Activated CD4-positive, alpha-beta T cell treated with anti-CD3 and anti-CD28 coated beads, Interleukin-2, amount 50 U/mL, for 16 hours (primary cell): ENCODE results near the gene CCDC33.
"Not testable (repeated sequence)": the region's sequence is repeated elsewhere in the genome, so short reads cannot be mapped to it uniquely, and the experiment has no call there.

Source experiments
- DNase-seq: peaks from one replicate; pipeline ENCODE4 v3.0.0-alpha.2; 2020

The CCDC33 gene

GRCh38 chr15:74338676-74339075 is 102.5 kb downstream of the CCDC33 start:
- DNase-seq: no peak

GRCh38 chr15:74339371-74339770 is 103.2 kb downstream of the CCDC33 start:
- DNase-seq: no peak

DNA sequence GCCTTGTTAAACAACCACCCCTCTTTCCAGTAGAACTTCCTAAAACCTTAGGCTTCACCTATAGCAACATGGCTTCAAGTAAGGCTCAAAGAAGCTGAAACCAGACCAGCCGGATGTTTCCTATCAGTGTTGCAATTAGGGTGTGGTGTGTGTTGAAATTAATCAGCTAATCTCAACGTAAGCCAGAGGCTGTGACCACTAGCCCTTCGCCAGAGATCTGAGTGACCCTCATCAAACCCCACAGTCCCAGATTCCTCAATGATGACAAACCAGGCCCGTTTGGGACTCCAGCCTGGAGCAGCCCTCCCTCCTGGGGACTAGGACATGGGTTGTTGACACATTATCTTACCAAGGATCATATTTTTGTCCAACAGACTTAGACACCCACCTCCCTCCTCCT is 104.0 kb downstream of the CCDC33 start:
- no peak for DNase-seq

DNA sequence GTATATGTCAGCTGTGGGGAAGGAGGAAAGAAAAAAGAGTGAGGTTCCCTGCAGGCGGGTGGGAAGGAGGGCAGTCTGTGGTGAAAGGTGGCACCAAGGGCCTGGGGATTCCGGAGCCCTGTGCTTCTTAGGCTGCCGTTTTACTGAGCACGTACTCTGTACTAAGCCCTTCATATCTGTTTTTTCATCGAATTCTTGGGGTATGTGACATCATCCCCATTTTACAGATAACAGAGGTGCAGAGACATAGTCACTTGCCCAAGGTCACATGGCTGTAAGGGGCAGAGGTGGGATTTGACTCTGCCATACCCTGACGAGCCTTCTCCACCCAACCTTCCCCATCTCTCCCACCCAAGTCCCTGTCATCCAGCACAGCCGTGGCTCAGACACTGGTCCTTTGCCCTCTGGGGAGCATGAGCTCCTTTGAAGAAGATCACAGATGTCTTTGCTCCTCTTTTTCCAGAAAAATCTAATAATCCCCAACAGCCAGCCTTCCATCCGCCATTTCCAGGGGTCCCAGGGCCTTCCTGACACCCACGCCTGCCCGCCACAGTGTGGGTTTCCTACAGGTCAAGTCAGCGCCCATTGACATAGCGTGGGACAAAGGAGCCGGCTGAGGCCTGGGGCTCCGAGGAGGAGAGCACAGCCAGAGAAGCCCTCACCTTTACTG is 107.1 kb downstream of the CCDC33 start:
- DNase-seq: no peak

- DNase-seq: no peak
Measured at GRCh38 chr15:74343797-74344127, 107.6 kb downstream of the CCDC33 start.

- DNase-seq: no peak
Measured at GRCh38 chr15:74345051-74345450, 108.9 kb downstream of the CCDC33 start.

GRCh38 chr15:74347757-74348250 is 111.7 kb downstream of the CCDC33 start:
- DNase-seq: no peak

- no peak for DNase-seq
Measured at GRCh38 chr15:74349241-74349778, 113.2 kb downstream of the CCDC33 start.

DNA sequence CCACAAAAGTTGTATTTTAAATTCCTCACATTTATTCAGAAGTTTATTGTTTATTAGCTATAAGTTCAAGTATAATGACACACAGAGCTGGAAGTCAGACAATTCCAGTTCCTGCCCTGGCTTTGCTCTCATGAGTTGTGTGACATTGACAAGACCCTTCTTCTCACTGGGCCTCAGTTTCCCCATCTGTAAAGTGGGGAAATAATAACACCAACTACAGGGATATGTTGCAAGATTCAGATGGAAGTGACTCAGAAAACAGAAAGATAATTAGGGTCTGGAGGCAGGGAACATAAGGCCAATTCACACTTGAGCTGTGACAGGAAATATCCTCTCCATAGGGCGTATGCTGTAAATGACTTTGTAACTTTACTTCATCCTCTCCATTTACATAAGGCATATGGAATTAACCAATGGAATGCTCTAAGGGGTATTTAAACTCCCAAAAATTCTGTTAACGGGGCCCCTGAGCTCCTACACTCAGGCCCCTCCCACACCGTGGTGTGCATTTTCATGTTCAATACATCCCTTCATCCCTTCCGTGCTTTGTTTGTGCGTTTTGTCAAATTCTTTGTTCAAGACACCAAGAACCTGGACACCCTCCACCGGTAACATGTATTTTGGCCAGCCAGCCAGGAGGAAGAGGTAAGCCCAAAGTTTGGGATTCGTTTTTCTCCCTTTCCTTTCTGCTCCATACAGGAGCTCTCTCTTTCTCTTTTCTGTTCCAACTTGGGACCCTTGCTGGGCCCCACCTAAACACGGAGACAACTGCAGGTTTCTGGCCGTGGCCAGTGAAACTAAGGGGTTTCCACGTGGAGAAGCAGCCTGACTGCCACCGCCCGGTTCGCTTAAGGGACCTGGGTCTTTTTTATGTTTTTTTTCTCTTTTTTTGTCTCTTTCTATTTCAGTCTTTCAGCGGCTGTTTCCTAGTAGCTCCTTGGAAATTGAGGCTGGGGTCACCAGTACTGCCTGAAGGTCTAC is 114.5 kb downstream of the CCDC33 start:
- no peak for DNase-seq

DNA sequence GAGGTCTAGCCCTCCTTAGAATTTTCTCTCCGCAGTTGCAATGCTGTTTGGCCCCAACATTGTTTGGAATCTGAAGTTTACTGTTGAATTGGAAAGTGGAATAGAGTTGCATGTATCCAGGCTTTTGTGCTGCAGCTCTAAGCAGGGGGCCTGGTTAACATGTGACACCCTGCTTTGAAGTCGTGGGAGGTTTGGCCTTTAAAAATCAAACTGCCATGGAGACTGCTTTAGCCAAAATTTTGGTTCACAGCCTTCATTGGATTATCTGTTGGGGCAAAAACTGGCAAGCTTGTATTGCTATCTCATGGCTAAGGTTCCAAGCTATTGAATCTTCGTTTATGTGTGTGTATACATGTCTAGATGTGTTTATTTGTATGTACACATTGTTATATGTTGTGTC is 115.5 kb downstream of the CCDC33 start:
- no peak for DNase-seq

GRCh38 chr15:74352393-74352910 is 116.3 kb downstream of the CCDC33 start:
- DNase-seq: no peak

- DNase-seq: not testable (repeated sequence)
Measured at GRCh38 chr15:74353992-74354391, 117.9 kb downstream of the CCDC33 start.

DNA sequence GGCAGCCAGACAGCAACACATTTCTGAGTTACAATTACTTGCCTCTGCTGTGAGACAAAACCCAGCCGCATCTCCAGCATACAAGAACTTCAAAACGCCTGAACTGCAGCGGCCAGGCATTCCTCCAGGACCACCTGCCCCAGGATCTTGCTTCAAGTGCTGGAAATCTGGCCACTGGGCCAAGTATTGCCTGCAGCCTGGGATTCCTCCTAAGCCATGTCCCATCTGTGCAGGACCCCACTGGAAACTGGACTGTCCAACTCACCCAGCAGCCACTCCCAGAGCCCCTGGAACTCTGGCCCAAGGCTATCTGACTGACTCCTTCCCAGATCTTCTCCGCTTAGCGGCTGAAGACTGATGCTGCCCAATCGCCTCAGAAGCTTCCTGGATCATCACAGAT is 119.9 kb downstream of the CCDC33 start:
- DNase-seq: not testable (repeated sequence)

- DNase-seq: not testable (repeated sequence)
Measured at GRCh38 chr15:74357514-74357913, 121.4 kb downstream of the CCDC33 start.

DNA sequence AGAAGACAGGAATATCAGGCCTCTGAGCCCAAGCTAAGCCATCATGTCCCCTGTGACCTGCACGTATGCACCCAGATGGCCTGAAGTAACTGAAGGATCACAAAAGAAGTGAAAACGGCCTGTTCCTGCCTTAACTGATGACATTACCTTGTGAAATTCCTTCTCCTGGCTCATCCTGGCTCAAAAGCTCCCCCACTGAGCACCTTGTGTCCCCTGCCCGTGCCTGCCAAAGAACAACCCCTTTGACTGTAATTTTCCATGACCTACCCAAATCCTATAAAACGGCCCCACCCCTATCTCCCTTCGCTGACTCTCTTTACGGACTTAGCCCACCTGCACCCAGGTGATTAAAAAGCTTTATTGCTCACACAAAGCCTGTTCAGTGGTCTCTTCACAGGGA is 123.2 kb downstream of the CCDC33 start:
- DNase-seq: not testable (repeated sequence)

- DNase-seq: not testable (repeated sequence)
Measured at GRCh38 chr15:74360855-74361254, 124.7 kb downstream of the CCDC33 start.

GRCh38 chr15:74362482-74362881 is 126.4 kb downstream of the CCDC33 start:
- no peak for DNase-seq

DNA sequence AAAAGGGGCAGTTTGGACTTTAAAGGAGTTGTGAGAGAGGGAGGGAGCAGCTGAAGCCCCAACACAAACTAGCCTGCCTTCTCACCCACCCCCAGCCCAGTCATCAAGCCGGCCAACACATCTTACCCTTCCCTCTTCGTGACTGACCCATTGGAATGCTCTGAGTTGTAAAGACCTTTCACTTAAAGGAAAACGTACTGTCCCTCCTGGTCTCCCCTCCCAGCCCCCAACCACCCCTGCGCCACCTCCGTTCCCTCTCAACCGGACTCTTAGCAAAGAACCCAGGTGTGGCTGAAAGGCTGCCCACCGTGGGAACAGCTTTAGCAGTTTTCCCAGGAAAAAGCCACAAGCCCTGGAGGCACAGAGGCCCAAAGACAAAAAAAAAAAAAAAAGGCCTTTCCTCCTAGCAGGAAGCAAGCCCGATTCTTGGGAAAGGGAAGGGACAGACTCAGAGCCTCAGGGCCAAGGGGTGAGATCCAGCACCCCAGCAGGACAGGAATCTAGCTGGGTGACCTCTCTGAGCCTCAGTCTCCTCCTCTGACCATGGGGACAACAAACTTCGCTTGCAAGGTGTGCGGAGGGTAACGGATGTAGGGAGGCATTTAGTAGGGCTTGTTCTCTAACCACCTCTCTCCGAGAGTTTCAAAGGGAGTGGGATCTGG is 128.9 kb downstream of the CCDC33 start:
- DNase-seq: no peak

DNA sequence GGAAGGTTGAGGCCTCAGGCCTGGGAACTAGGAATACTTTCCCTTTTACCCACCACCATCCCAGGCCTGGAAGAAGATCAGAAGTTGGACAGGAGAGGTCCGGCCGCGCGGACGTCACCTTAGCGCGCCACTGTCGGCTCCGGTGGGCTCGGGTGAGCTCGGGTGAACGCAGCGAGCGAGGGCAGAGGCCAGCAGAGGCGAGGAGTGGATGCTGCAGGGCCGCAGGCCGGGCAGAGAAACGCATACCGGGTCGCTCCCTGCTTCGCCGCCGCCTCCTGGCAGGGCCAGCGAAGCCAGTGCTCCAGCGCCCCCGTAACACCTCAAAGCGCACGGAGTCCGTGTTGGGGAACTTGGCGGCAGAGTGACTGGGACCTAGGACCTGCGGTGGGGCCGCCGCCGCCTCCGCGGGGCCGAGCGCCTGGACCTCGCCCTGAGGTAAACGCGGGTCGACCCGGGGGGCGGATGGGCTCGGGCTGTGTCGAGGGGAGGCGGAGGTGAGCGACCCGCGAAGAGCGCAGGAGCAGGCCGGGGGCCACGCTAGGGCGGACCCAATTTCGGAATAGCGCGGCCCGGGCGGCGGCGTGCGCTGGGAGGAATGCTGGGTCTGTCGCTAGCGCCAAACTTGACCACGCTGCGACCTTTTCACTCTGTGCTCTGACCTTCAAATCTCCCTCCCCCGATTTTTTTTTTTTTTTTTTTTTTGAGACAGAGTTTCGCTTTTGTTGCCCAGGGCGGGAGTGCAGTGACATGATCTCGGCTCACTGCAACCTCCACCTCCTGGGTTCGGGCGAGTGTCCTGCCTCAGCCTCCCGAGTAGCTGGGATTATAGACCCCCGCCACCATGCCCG is 129.7 kb downstream of the CCDC33 start:
- DNase-seq: no peak

DNA sequence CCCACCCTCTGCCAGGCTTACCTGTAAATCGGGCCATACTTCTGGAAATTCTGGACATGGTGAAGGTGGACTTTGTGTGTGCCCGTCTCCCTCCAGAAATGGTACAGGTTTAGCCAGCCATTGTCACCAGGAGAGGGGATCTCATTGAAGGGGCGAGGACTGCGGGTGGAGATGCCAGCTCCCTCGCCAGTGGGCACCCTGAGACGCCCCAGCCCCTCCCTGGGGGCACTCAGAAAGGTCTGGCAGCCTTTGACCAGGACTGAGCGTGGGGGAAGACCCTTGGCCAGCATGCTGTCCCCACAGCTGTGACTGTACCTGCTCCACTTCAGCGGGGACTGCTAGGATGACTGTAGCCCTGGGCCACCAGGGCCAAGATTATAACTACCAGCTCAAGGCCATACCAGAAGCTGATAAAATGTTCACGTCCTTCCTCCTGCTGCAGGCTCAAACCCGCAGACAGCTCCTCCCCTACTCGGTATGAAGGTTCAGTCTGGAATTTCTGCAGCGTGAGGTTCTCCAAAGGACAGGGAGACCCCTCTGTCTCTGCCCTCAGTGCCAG is 131.2 kb downstream of the CCDC33 start, which contains the start of gene CYP11A1:
Gene CYP11A1 (minus strand): TSS at position 351 of the 559 bp plus-strand sequence. CDS start 61 bp downstream, at position 290.
- no peak for DNase-seq

DNA sequence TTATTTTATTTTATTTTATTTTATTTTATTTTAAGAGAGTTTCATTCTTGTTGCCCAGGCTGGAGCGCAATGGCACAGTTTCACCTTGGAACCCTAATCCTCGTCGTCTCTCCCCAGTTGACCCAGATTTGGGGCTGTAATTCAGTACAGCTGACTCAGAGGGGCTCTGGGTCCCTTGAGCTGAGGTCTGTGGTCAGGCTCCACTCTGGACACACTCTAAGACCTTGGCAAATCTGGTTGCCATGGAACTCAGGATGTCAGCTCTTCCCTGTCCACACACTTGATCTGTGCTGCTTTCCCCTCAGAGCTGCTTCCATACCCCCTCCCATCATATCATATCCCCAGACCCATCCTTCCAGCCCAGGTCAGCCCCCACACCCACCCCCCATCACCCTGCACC is 132.0 kb downstream of the CCDC33 start:
- DNase-seq: no peak
